Colonic mucosa (tissue), 4 donors: ENCODE measurements around the gene CFAP45. TPM values are rescaled to one million over a fixed set of nuclear protein-coding genes. Genes with fewer than 3 reads are reported as not detected.
A peak's percentile ranks its signal among the peaks of the same experiment; 100 is the strongest.

Experiments
- DNase-seq: peaks from one replicate; pipeline ENCODE4 v3.0.0-alpha.2; 2020
- H3K27ac ChIP-seq: fragments of 200-600 bp; one replicate; pipeline ENCODE4 v1.8.0; 2021
- H3K27me3 ChIP-seq: fragments of 200-600 bp; one replicate; pipeline ENCODE4 v1.8.0; 2021
- H3K36me3 ChIP-seq: fragments of 200-600 bp; one replicate; pipeline ENCODE4 v1.8.0; 2021
- H3K4me1 ChIP-seq: fragments of 200-600 bp; one replicate; pipeline ENCODE4 v1.8.0; 2021; ENCODE audit warnings: mild to moderate bottlenecking
- H3K4me3 ChIP-seq: fragments of 200-600 bp; one replicate; pipeline ENCODE4 v1.8.0; 2021
- H3K9ac ChIP-seq, 2 donors: one replicate each; pipeline ENCODE4 v1.7.0; 2013; ENCODE audit warnings: control low read depth in 2 of 2, low read depth in 2 of 2, low read length in 2 of 2
- H3K9me3 ChIP-seq: fragments of 200-600 bp; one replicate; pipeline ENCODE4 v1.8.0; 2021
- CTCF ChIP-seq: fragments of 200-600 bp; IDR thresholded peaks from one replicate; pipeline ENCODE4 v1.8.0; 2022; ENCODE audit warnings: antibody characterized with exemption, mild to moderate bottlenecking
- intact Hi-C: fragments of 100-400 bp; cut with DNase I; formaldehyde crosslinking; loops from one replicate; pipeline ENCODE4 v1.14.1; 2022
- total RNA-seq, 2 donors: library from RNA; stranded (reverse); fragmentation: NEBNext Ultra II Directional in 1 of 2; extraction: Animal tissue kit (Norgen Biotek cat#: 25700) in 1 of 2; gene quantifications; one replicate each; pipeline ENCODE4 v1.2.1, GENCODE V29; 2021
- donor health status: healthy.
- donor health status: DM: no; HTN: no; CAD: no.
- donor health status: DM: no; HTN: no; CAD: no.

CFAP45 gene
- total RNA-seq, 2 donors from 2014 or later: 0.30 TPM; not detected in 1

- Histone ChIP-seq H3K9me3 (no peaks in the 10 kb centered on the region), H3K9ac (peak overlapping the region in 1 of 2 donors; percentile 12), H3K27ac (no peak overlapping the region), H3K27me3 (no peaks in the 10 kb centered on the region), H3K4me3 (no peak overlapping the region), H3K4me1 (peaks cover 31% of the 10 kb centered on the region), H3K36me3 (no peaks in the 10 kb centered on the region)
- no peak for TF ChIP-seq CTCF
- DNase-seq: no peak
- intact Hi-C loops: loop anchor here (1.0 to 5.0 kb wide), 2 partner anchors 42 to 72 kb away; no protein-coding TSS in a partner anchor
Measured at GRCh38 chr1:159934136-159935039, 34.4 kb upstream of the CFAP45 start.

GRCh38 chr1:159933347-159933746, 33.4 kb upstream of the CFAP45 start:
- no peak for TF ChIP-seq CTCF
- Histone ChIP-seq H3K9ac (no peak overlapping the region), H3K9me3 (no peaks in the 10 kb centered on the region), H3K27ac (no peak overlapping the region), H3K36me3 (no peaks in the 10 kb centered on the region), H3K4me3 (no peak overlapping the region), H3K4me1 (peaks cover 23% of the 10 kb centered on the region), H3K27me3 (no peaks in the 10 kb centered on the region)
- intact Hi-C loops: no loop called here
- no peak for DNase-seq

DNA sequence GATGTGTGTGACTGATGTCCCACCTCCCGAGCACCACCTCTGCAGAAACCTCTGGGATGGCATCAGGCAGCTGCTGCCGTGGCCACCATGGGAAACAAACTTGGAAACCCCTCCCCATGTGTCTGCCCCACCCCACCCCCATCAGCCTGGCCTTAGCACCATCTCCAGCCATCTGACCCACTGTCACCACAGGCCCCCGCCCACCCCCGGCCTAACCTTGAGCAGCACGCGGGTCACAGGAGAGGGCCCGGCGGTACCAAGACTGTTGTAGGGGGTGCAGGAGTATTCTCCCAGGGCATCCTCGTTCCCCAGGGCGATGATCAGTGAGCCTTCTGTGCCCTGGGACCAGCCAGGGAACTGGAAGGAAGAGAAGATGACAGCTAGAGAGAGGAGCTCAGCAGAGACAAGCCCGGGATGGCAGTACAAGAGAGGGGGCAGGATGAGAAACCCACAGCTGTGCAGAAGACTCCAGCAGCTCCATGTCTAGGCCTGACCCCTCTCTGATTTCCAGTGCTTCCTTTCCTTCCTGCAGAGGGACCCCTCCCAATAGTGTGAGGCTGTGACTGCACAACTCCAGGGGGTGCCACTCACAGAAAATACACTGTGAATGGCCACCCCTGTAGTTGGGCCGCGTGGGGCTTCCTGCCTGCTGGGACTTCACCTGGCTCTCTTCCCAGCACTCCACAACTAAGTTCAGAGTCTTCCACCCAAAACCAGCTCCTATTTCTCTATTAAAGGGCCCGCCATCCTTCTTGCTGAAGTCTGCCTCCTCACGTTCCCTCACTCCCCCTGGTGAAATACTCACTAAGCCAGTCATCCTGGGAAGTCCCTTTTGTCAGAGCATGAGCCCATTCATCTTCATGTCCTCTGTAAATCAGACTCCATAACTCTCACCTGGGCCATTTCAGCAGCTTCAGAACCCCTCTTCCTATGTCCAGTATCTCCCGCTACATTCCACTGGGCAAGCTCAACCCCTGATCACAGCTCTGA, 32.6 kb upstream of the CFAP45 start:
- no peaks in the 10 kb centered on the region for H3K27me3 ChIP-seq
- no peak for DNase-seq
- H3K36me3 ChIP-seq: no peaks in the 10 kb centered on the region
- no peak overlapping the region for H3K27ac ChIP-seq
- H3K4me1 ChIP-seq: peaks cover 16% of the 10 kb centered on the region
- H3K9ac ChIP-seq: no peak overlapping the region
- no peaks in the 10 kb centered on the region for H3K9me3 ChIP-seq
- no peak for TF ChIP-seq CTCF
- intact Hi-C loops: no loop called here
- no peak overlapping the region for H3K4me3 ChIP-seq

- no peak for DNase-seq
- intact Hi-C loops: no loop called here
- Histone ChIP-seq H3K36me3 (no peaks in the 10 kb centered on the region), H3K27me3 (no peaks in the 10 kb centered on the region), H3K27ac (no peak overlapping the region), H3K4me3 (no peak overlapping the region), H3K9ac (no peak overlapping the region), H3K4me1 (peaks cover 7% of the 10 kb centered on the region), H3K9me3 (no peaks in the 10 kb centered on the region)
- no peak for TF ChIP-seq CTCF
Measured at GRCh38 chr1:159931795-159932173, 31.8 kb upstream of the CFAP45 start.

DNA sequence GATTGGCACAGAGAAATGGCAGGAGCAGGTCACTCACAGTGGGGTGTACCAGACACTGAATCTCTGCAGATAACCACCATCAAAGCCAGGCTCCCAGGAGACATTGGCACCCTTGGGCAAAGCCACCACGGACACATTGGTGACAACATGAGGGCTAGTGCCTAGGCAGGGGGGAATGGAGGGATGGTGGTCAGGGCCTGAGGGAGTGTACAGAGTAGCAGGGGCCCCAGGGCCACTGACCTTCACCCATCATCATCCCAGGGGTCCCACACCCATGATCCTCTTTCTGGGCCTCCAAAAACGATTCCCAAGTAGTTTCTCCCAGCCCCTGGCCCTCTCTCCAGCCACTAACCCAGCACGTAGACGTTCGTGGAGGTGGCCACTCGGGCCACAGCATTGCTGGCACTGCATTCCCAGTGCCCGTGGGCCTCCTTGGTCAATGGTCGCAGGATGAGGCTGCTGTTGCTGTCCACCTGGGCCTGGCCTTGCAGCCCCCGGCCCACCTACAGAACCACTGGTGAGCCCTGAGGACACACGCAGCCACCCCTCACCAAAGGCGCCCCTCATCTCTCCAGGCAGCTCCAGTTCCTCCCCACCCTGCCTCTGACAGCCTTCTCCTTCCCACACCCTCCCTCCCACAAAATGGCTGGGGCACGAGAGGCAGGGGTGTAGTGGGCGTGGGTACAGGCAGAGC, 31.3 kb upstream of the CFAP45 start:
- Histone ChIP-seq H3K27me3 (no peaks in the 10 kb centered on the region), H3K9ac (no peak overlapping the region), H3K4me1 (peaks cover 3% of the 10 kb centered on the region), H3K4me3 (no peak overlapping the region), H3K9me3 (no peaks in the 10 kb centered on the region), H3K36me3 (no peaks in the 10 kb centered on the region), H3K27ac (no peak overlapping the region)
- TF ChIP-seq CTCF: no peak
- no peak for DNase-seq
- intact Hi-C loops: no loop called here
